Measurements from ENCODE around the gene PLOD2. TPM values are rescaled to one million over a fixed set of nuclear protein-coding genes. Genes with fewer than 3 reads are reported as not detected.

Gene PLOD2
- total RNA-seq, 1 experiment from 2014 or later: 19.3 TPM

DNA sequence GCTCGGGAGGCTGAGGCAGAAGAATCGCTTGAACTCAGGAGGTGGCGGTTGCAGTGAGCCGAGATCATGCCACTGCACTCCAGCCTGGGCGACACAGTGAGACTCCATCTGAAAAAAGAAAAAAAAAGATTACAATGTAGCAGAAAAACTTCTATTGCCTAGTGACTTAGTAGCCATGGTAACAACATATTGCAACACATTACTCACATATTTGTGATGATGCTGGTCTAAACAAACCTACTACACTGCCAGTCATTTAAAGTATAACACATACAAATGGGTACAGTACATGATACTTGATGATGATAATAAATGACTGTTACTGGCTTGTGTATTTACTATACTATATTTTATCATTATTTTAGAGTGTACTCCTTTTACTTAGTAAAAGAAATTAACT, 125.6 kb downstream of the PLOD2 start:
- Histone ChIP-seq H3K27ac (ENCODE audit: insufficient read length, low read depth, low read length) (no peak overlapping the region), H3K56ac (ENCODE audit: insufficient read length, low read depth, low read length) (no peak overlapping the region), H4K91ac (ENCODE audit: insufficient read length, low read depth, low read length) (no peak overlapping the region), H2BK15ac (ENCODE audit: low read depth, low read length) (no peak overlapping the region), H2BK120ac (ENCODE audit: low read depth, low read length, poor library complexity, severe bottlenecking) (no peak overlapping the region), H3K9ac (ENCODE audit: extremely low read depth, insufficient read length, low read length) (no peak overlapping the region), H2BK20ac (ENCODE audit: low read depth, low read length, poor library complexity, severe bottlenecking) (no peak overlapping the region), H3K4me1 (ENCODE audit: insufficient read depth, low read length) (no peaks in the 10 kb centered on the region; the same call in 1 of the 2 replicates), H2AFZ (ENCODE audit: low read length) (no peak overlapping the region), H3K4ac (ENCODE audit: low read depth, low read length) (no peak overlapping the region), H2BK12ac (ENCODE audit: insufficient read length, low read depth, low read length) (no peak overlapping the region), H3K79me1 (ENCODE audit: insufficient read depth, low read depth, low read length, poor library complexity, severe bottlenecking) (no peaks in the 10 kb centered on the region), H4K8ac (replicated peaks; ENCODE audit: insufficient read length, low read depth, low read length) (no peak overlapping the region), H3K23ac (ENCODE audit: insufficient read length, low read depth, low read length) (no peak overlapping the region), H4K5ac (ENCODE audit: insufficient read length, low read depth, low read length) (no peak overlapping the region), H3K23me2 (ENCODE audit: insufficient read length, low read depth, low read length, poor library complexity, severe bottlenecking) (no peaks in the 10 kb centered on the region), H3K9me3 (ENCODE audit: control insufficient read depth, low read depth, low read length) (no peaks in the 10 kb centered on the region), H4K20me1 (ENCODE audit: control insufficient read depth, insufficient read depth, insufficient read length) (no peaks in the 10 kb centered on the region), H3K4me2 (ENCODE audit: insufficient read depth, insufficient read length, low read length) (no peak overlapping the region), H2BK5ac (ENCODE audit: insufficient read length, low read length) (no peak overlapping the region), H3K27me3 (ENCODE audit: insufficient read depth, low read length) (no peaks in the 10 kb centered on the region), H3K14ac (ENCODE audit: insufficient read depth, low read length) (no peak overlapping the region), H3T11ph (ENCODE audit: low read length) (no peak overlapping the region), H3K18ac (ENCODE audit: insufficient read length, low read depth, low read length) (no peak overlapping the region), H3K79me2 (ENCODE audit: insufficient read depth, low read length) (no peaks in the 10 kb centered on the region), H2AK5ac (ENCODE audit: insufficient read length, low read length) (no peak overlapping the region)
- DNase-seq: no peak
- WGBS (ENCODE audit: extremely low coverage, insufficient read length, low lambda C conversion rate): no CpG with 5 or more reads among the region's 5 CpGs
- TF ChIP-seq, protein P1, sequence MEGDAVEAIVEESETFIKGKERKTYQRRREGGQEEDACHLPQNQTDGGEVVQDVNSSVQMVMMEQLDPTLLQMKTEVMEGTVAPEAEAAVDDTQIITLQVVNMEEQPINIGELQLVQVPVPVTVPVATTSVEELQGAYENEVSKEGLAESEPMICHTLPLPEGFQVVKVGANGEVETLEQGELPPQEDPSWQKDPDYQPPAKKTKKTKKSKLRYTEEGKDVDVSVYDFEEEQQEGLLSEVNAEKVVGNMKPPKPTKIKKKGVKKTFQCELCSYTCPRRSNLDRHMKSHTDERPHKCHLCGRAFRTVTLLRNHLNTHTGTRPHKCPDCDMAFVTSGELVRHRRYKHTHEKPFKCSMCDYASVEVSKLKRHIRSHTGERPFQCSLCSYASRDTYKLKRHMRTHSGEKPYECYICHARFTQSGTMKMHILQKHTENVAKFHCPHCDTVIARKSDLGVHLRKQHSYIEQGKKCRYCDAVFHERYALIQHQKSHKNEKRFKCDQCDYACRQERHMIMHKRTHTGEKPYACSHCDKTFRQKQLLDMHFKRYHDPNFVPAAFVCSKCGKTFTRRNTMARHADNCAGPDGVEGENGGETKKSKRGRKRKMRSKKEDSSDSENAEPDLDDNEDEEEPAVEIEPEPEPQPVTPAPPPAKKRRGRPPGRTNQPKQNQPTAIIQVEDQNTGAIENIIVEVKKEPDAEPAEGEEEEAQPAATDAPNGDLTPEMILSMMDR (conservative IDR thresholded peaks at IDR 0.05): no peak
- H3K36me3 Mint-ChIP-seq (ENCODE audit: insufficient read depth in 1 of 3, low read depth in 3 of 3): no peaks in the 10 kb centered on the region; a peak in 2 of 7 replicates
- H3K27ac Mint-ChIP-seq: no peak overlapping the region
- no peak overlapping the region for H3K4me3 Mint-ChIP-seq
- peaks cover 4% of the 10 kb centered on the region in 2 experiments for H3K9me3 Mint-ChIP-seq
- no peaks in the 10 kb centered on the region for H3K27me3 Mint-ChIP-seq (ENCODE audit: low read depth)
- H3K4me1 Mint-ChIP-seq: peaks cover 5 to 8% of the 10 kb centered on the region in 2 experiments

All from H9 (cell line).